Peyer's patch (tissue), 4 donors: Measurements from ENCODE around the gene SOX21. TPM values are rescaled to one million over a fixed set of nuclear protein-coding genes. Genes with fewer than 3 reads are reported as not detected.

ENCODE experiments used
- DNase-seq, 3 donors: peaks; one replicate each; pipeline ENCODE4 v3.0.0-alpha.2; 2017 to 2019
- H3K27ac ChIP-seq, 4 donors: fragments of 200-600 bp; sonication (generic); one replicate each; pipeline ENCODE4 v1.5.1; 2016 to 2019
- H3K27me3 ChIP-seq, 2 donors: fragments of 200-600 bp; sonication (generic); one replicate each; pipeline ENCODE4 v1.5.1; 2019
- H3K36me3 ChIP-seq, 3 donors: fragments of 200-600 bp; sonication (generic); one replicate each; pipeline ENCODE4 v1.5.1; 2016 to 2019
- H3K4me1 ChIP-seq, 4 donors: fragments of 200-600 bp; sonication (generic); one replicate each; pipeline ENCODE4 v1.5.1; 2016 to 2019
- H3K4me3 ChIP-seq, 4 donors: fragments of 200-600 bp; sonication (generic); 1 replicate in 3 of 4; 2 replicates in 1 of 4; pipeline ENCODE4 v1.5.1; 2016 to 2019; ENCODE audit warnings: mild to moderate bottlenecking in 1 of 4
- H3K9me3 ChIP-seq, 4 donors: fragments of 200-600 bp; sonication (generic); one replicate each; pipeline ENCODE4 v1.5.1; 2016 to 2019; ENCODE audit warnings: mild to moderate bottlenecking in 1 of 4
- POLR2A ChIP-seq, 2 donors: fragments of 450-650 bp; IDR thresholded peaks; one replicate each; pipeline ENCODE4 v1.5.1; 2017; ENCODE audit warnings: antibody characterized with exemption in 2 of 2, mild to moderate bottlenecking in 2 of 2, moderate library complexity in 2 of 2
- total RNA-seq, 4 donors: library from RNA; depleted of rRNA; stranded (reverse); fragments of >200 nt; gene quantifications; one replicate each; pipeline ENCODE4 v1.1.0, GENCODE V29; 2016
- TF ChIP-seq, protein P1 (sequence below), 6 experiments: fragments of 450-650 bp in 4 of 6; fragments of 200-600 bp in 2 of 6; sonication (generic) in 1 of 6; IDR thresholded peaks; one replicate each; pipeline ENCODE4 v1.5.1; 2017 to 2019; ENCODE audit warnings: antibody characterized with exemption in 6 of 6, mild to moderate bottlenecking in 3 of 6, moderate library complexity in 1 of 6

SOX21 gene
- total RNA-seq: not detected

DNA sequence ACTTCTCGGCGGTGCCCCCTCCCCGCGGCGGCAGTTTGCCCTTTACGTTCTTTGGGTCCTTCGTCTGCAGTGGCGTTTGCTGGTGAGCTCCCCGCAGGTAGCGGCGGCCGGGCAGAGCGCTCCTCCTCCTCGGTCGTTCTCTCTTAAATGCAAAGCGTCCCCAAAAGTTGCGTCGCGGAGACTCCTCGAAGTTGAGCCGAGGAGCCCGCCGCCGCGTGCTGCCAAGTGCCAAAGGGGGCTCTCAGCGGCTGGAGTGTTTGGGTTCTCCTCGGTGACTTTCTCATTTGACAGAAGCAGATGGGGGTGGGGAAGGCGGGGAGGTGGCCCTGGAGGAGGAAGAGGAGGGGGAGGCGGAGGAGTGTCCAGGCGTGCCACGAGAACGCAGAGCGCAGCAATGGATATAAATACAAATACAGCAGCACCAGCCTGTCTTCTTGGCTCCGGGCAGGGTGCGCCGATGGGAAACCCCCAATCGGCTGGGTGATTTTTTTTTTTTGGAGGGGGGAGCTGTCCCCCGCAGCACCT lies at the start of gene SOX21:
SOX21 (minus strand) TSS at position 259 of the 525 bp plus-strand sequence. CDS start 496 bp downstream, outside the sequence.
- H3K4me3 ChIP-seq: peak within 1 kb of the TSS in 3 of 4 donors; percentile 24 to 38 (median 34)
- peaks cover 0 to 50% of the 10 kb centered on the region in 2 donors for H3K27me3 ChIP-seq
- H3K4me1 ChIP-seq: peaks cover 0 to 36% (median 5%) of the 10 kb centered on the region in 4 donors
- no peak within 1 kb of the TSS for H3K27ac ChIP-seq
- TF ChIP-seq, protein P1, sequence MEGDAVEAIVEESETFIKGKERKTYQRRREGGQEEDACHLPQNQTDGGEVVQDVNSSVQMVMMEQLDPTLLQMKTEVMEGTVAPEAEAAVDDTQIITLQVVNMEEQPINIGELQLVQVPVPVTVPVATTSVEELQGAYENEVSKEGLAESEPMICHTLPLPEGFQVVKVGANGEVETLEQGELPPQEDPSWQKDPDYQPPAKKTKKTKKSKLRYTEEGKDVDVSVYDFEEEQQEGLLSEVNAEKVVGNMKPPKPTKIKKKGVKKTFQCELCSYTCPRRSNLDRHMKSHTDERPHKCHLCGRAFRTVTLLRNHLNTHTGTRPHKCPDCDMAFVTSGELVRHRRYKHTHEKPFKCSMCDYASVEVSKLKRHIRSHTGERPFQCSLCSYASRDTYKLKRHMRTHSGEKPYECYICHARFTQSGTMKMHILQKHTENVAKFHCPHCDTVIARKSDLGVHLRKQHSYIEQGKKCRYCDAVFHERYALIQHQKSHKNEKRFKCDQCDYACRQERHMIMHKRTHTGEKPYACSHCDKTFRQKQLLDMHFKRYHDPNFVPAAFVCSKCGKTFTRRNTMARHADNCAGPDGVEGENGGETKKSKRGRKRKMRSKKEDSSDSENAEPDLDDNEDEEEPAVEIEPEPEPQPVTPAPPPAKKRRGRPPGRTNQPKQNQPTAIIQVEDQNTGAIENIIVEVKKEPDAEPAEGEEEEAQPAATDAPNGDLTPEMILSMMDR (IDR thresholded peaks at IDR 0.05): no peak
- TF ChIP-seq POLR2A (IDR thresholded peaks at IDR 0.05): no peak
- no peaks in the 10 kb centered on the region for H3K9me3 ChIP-seq
- no peaks in the 10 kb centered on the region for H3K36me3 ChIP-seq
- no peak for DNase-seq

DNA sequence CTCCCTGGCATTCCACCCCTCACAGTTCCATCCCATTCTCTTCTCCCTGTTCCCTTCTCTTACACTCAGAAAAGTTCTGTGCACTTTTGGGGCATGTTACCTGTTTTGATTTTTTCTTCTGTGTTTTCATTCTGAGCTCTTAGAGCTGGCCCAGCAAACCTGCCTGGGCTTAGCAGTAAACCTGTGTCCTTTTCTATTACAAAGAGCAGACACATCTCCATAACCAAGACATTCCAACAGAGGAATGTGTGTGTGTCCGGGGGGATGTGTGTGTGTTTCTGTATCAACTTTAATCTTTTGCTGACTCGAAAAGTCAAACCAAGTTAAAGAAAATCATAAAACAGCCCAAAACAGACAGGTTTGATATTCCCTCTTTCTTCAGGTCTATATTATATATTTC lies 49.1 kb upstream of the SOX21 start:
- no peak for TF ChIP-seq POLR2A (IDR thresholded peaks at IDR 0.05)
- TF ChIP-seq, protein P1 (IDR thresholded peaks at IDR 0.05): no peak
- no peaks in the 10 kb centered on the region for H3K4me1 ChIP-seq
- DNase-seq: no peak
- no peaks in the 10 kb centered on the region for H3K9me3 ChIP-seq
- no peak overlapping the region for H3K4me3 ChIP-seq
- no peaks in the 10 kb centered on the region for H3K36me3 ChIP-seq
- no peak overlapping the region for H3K27ac ChIP-seq
- no peaks in the 10 kb centered on the region for H3K27me3 ChIP-seq

DNA sequence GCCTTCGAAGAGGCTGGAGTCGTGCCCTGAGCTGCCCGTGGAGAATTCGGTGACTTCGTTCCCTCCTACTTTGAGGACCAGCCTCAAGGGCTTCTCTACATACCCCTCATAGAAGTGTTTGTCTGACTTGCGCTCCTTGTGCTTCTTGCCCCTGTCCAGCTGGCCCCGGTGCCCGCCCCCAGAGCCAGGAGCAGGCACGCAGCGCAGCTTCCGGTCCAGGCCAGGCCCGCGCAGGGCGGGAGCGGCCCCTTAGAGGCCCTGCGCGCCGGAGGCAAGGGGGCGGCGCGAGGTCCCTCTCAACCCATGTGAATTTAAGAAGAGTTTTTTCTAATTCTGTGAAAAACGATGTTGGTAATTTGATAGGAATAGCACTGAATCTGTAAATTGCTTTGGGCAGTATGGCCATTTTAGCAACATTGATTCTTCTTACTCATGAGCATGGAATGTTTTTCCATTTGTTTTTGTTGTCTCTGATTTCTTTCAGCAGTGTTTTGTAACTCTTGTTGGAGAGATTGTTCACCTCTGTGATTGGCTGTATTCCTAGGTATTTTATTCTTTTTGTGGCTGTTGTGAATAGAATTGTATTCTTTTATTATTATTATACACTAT lies 46.9 kb upstream of the SOX21 start:
- Histone ChIP-seq H3K4me1 (no peaks in the 10 kb centered on the region), H3K27me3 (no peaks in the 10 kb centered on the region), H3K9me3 (no peaks in the 10 kb centered on the region), H3K36me3 (no peaks in the 10 kb centered on the region), H3K27ac (no peak overlapping the region), H3K4me3 (no peak overlapping the region)
- no peak for DNase-seq
- TF ChIP-seq POLR2A (IDR thresholded peaks at IDR 0.05): no peak
- TF ChIP-seq, protein P1 (IDR thresholded peaks at IDR 0.05): no peak

DNA sequence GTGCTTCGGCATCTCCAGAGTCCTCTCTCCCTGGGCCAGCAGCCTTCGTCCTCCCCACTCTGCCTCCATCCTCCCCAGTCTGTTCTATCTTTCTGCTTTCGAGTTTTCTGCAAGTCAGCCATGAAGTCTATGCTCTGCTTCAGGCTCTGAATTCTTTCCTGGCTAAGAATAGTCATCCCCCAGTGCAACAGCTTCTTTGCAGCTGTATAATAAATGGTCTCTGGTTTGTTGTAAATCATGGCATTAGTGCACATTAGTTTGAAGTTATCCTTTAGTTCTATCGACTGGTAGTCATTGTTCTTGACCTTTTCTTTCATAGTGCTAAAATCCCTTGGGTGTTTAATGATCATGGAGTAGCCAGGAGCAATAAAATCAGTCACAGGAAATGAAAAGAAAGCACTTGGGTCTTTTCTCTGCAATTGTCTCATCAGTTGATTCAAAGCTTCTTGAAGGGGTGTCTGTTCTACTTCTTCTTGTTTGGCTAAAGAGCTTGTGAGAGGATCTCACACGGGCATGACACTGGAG lies 46.2 kb upstream of the SOX21 start:
- H3K9me3 ChIP-seq: no peaks in the 10 kb centered on the region
- no peaks in the 10 kb centered on the region for H3K27me3 ChIP-seq
- H3K4me3 ChIP-seq: no peak overlapping the region
- no peaks in the 10 kb centered on the region for H3K4me1 ChIP-seq
- DNase-seq: no peak
- no peak overlapping the region for H3K27ac ChIP-seq
- TF ChIP-seq POLR2A (IDR thresholded peaks at IDR 0.05): no peak
- TF ChIP-seq, protein P1 (IDR thresholded peaks at IDR 0.05): no peak
- H3K36me3 ChIP-seq: no peaks in the 10 kb centered on the region

DNA sequence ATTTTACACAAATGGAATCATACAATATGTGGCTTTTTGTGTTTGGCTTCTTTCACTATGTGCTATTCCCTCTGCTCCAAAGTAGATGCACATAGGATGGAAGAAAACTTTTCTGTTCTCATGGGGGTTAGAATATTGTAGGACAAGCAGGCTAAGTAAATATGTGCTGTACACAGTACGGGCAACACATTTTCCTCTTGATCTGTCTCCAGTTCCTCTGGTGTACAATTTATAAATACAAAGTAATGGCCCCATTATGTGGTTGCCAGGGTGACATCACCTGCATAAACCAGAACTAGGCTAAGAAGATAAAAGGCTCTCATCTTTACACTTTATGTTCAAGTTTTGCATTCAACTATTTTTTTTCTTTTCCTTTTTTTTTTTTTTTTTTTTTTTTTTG lies 41.0 kb upstream of the SOX21 start:
- no peak for DNase-seq
- H3K27ac ChIP-seq: no peak overlapping the region
- no peaks in the 10 kb centered on the region for H3K36me3 ChIP-seq
- H3K27me3 ChIP-seq: no peaks in the 10 kb centered on the region
- no peak overlapping the region for H3K4me3 ChIP-seq
- H3K9me3 ChIP-seq: no peaks in the 10 kb centered on the region
- no peaks in the 10 kb centered on the region for H3K4me1 ChIP-seq
- TF ChIP-seq POLR2A (IDR thresholded peaks at IDR 0.05): no peak
- TF ChIP-seq, protein P1 (IDR thresholded peaks at IDR 0.05): no peak
